HL-60 (cell line): ENCODE results near the gene ITSN2.

Experiments used
- POLR2AphosphoS5 ChIP-seq: IDR thresholded peaks from 2 replicates; pipeline ENCODE4 v1.6.1; 2012; ENCODE audit warnings: low read depth
- TF ChIP-seq, protein P1 (sequence below): IDR thresholded peaks from one replicate; pipeline ENCODE4 v1.5.1; 2011; ENCODE audit warnings: low read length, control low read depth, inconsistent platforms; ENCODE audit not compliant: insufficient read depth

DNA sequence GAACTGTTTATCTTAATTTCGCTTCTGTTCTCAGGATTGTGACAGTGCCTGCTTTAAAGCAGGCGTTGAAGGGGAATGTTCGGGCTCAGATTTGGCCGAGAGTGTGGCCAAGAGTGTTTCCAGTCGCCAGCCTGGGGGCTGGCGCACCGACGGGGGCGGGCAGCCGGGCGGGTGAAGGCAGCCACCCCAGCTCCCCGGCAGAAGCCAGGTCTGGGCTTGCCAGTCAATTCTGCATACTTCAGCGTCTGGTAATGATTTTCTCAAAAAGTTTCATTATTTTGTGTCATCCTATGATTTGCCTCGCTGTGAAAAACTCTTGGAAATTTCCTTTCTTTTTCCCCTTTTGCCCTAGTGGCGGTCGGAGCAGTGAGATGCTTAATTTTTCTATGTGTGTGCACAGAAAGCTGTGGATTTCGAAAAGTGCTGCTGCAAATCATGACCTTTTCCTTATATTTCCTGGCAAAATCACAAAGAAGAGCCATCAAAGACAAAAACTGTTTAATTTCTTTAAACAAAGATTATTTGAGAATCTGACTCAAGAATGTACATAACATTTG is 184.6 kb downstream of the ITSN2 start:
- TF ChIP-seq POLR2AphosphoS5, result no peak
- TF ChIP-seq, protein P1, sequence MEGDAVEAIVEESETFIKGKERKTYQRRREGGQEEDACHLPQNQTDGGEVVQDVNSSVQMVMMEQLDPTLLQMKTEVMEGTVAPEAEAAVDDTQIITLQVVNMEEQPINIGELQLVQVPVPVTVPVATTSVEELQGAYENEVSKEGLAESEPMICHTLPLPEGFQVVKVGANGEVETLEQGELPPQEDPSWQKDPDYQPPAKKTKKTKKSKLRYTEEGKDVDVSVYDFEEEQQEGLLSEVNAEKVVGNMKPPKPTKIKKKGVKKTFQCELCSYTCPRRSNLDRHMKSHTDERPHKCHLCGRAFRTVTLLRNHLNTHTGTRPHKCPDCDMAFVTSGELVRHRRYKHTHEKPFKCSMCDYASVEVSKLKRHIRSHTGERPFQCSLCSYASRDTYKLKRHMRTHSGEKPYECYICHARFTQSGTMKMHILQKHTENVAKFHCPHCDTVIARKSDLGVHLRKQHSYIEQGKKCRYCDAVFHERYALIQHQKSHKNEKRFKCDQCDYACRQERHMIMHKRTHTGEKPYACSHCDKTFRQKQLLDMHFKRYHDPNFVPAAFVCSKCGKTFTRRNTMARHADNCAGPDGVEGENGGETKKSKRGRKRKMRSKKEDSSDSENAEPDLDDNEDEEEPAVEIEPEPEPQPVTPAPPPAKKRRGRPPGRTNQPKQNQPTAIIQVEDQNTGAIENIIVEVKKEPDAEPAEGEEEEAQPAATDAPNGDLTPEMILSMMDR, result no peak
